Measurements from ENCODE around the gene KSR2. TPM values are rescaled to one million over a fixed set of nuclear protein-coding genes. Genes with fewer than 3 reads are reported as not detected.
"Not testable (repeated sequence)": the region's sequence is repeated elsewhere in the genome, so short reads cannot be mapped to it uniquely, and the experiment has no call there.

Gene KSR2
- polyA plus RNA-seq, 3 donors: 0.88 to 0.98 (median 0.95) TPM

- DNase-seq (ENCODE audit: extremely low read depth in 1 of 11, low read depth in 9 of 11, low spot score in 4 of 11): not testable (repeated sequence)
Measured at GRCh38 chr12:117800711-117801110, 168.1 kb downstream of the KSR2 start.

GRCh38 chr12:117797202-117797601 lies 171.6 kb downstream of the KSR2 start:
- DNase-seq (ENCODE audit: extremely low read depth in 1 of 11, low read depth in 9 of 11, low spot score in 4 of 11): no peak

GRCh38 chr12:117792877-117793424 lies 175.8 kb downstream of the KSR2 start:
- DNase-seq (ENCODE audit: extremely low read depth in 1 of 11, low read depth in 9 of 11, low spot score in 4 of 11): no peak

- no peak for DNase-seq (ENCODE audit: extremely low read depth in 1 of 11, low read depth in 9 of 11, low spot score in 4 of 11)
Measured at GRCh38 chr12:117792471-117792870, 176.3 kb downstream of the KSR2 start.

DNA sequence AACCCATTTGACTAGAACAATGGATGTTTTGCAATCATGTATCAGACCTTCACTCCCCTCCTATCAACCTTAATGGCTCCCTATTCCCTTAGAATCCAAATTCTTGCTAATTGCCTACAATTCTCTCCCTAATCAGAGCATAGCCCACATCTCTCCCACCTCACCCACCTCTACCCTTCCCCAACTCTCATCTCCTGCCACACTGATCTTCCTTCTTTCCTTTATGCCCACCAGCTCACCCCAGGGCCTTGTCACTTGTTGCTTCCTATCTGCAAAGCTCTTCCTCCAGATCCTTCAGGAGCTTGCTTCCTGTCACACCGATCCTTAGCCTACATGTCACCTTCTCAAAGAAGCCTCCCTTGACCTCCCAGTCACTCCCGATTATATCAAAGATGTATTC lies 177.8 kb downstream of the KSR2 start:
- DNase-seq (ENCODE audit: extremely low read depth in 1 of 11, low read depth in 9 of 11, low spot score in 4 of 11): no peak

GRCh38 chr12:117790198-117790597 lies 178.6 kb downstream of the KSR2 start:
- DNase-seq (ENCODE audit: extremely low read depth in 1 of 11, low read depth in 9 of 11, low spot score in 4 of 11): no peak

- DNase-seq (ENCODE audit: extremely low read depth in 1 of 11, low read depth in 9 of 11, low spot score in 4 of 11): no peak
Measured at GRCh38 chr12:117789195-117789912, 179.4 kb downstream of the KSR2 start.

GRCh38 chr12:117778656-117779055 lies 190.1 kb downstream of the KSR2 start:
- no peak for DNase-seq (ENCODE audit: extremely low read depth in 1 of 11, low read depth in 9 of 11, low spot score in 4 of 11)

DNA sequence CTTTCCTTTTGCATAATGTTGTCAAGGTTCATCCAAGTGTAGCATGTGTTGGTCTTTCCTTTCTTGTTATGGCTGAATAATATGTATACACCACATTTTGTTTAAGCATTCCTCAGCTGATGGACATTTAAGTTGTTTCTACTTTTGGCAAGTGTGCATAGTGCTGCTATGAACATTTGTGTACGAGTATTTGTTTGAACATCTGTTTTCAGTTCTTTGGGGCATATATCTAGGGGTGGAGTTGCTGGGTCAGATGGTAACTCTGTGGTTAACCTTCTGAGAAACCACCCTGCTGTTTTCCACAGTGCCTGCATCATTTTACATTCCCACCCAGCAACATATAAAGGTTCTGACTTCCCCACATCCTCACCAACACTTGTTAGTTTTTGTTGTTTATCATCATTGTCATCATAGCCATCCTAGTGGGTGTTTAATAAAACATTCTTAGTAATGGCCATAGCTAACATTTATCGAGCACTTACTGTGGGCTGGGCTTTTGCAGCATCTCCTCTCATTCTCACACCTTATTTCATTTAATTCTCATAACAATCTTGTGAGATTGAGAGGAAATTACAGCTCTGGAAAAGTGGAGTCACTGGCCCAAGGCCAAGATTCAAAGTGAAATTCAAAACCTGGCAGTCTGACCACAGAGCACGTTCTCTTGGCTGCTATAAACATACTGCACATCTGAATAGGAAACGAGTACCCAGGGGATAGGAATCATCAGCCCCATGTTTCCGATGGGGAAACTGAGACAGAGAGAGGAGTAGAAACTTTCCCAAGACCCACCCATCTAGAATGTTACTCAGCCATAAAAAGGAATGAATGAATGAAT lies 193.6 kb downstream of the KSR2 start:
- DNase-seq (ENCODE audit: extremely low read depth in 1 of 11, low read depth in 9 of 11, low spot score in 4 of 11): no peak

- no peak for DNase-seq (ENCODE audit: extremely low read depth in 1 of 11, low read depth in 9 of 11, low spot score in 4 of 11)
Measured at GRCh38 chr12:117768860-117769259, 199.9 kb downstream of the KSR2 start.

- DNase-seq (ENCODE audit: extremely low read depth in 1 of 11, low read depth in 9 of 11, low spot score in 4 of 11): no peak
Measured at GRCh38 chr12:117766008-117766407, 202.8 kb downstream of the KSR2 start.

- DNase-seq (ENCODE audit: extremely low read depth in 1 of 11, low read depth in 9 of 11, low spot score in 4 of 11): no peak
Measured at GRCh38 chr12:117762143-117762542, 206.6 kb downstream of the KSR2 start.

GRCh38 chr12:117761528-117762100 lies 207.2 kb downstream of the KSR2 start:
- DNase-seq (ENCODE audit: extremely low read depth in 1 of 11, low read depth in 9 of 11, low spot score in 4 of 11): no peak

GRCh38 chr12:117760990-117761389 lies 207.8 kb downstream of the KSR2 start:
- DNase-seq (ENCODE audit: extremely low read depth in 1 of 11, low read depth in 9 of 11, low spot score in 4 of 11): no peak

DNA sequence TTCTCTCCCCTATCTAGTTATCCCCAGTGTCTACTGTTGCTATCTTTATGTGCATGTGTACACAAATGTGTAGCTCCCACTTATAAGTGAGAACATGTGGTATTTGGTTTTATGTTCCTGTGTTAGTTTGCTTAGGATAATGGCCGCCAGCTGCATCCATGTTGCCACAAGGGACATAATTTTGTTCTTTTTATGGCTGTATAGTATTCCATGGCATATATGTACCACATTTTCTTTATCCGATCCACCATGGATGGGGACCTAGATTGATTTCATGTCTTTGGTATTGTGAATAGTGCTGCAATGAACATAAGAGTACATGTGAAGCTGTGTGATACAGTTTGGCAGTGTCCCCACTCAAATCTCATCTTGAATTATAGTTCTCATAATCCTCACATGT lies 218.1 kb downstream of the KSR2 start:
- no peak for DNase-seq (ENCODE audit: extremely low read depth in 1 of 11, low read depth in 9 of 11, low spot score in 4 of 11)

DNA sequence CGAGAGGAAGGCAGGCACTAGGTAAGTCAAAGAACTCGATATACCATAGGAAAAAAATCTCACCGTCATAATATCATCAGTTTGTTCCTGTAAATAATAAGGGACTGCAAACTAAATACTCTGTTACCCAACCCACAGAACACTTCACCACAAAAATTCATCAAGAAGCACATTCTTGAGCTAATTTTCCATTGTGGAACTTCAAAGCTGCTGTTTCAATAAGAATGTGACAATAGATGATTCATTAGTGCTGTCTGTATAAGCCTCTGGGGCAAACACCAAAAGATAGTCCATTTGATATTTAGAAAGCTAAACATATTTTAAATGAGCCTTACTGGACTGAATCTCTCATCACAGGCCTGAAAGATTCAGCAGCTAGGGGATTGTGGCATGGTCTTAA lies 219.4 kb downstream of the KSR2 start:
- no peak for DNase-seq (ENCODE audit: extremely low read depth in 1 of 11, low read depth in 9 of 11, low spot score in 4 of 11)

GRCh38 chr12:117746358-117746757 lies 222.4 kb downstream of the KSR2 start:
- DNase-seq (ENCODE audit: extremely low read depth in 1 of 11, low read depth in 9 of 11, low spot score in 4 of 11): not testable (repeated sequence)

GRCh38 chr12:117744418-117744817 lies 224.4 kb downstream of the KSR2 start:
- DNase-seq (ENCODE audit: extremely low read depth in 1 of 11, low read depth in 9 of 11, low spot score in 4 of 11): no peak

DNA sequence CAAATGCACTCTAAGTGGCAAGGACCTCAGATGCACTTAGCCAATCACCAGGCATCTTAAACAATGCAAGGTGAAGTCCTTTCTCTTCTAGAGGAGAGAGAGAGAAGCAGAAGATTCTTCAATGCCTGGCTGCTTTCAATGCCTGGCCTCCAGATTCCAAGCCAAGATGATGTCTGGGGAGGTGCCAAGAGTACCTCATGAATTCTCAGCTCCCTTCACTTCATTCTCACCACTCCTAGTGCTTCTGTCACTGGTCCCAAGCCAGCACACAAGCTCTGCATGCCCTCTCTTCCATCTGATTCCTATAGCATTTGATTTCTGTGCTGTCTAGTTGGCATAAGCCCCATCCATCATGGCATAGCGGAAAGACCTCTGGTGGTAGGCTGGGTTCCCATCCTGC lies 225.0 kb downstream of the KSR2 start:
- DNase-seq (ENCODE audit: extremely low read depth in 1 of 11, low read depth in 9 of 11, low spot score in 4 of 11): no peak

- DNase-seq (ENCODE audit: extremely low read depth in 1 of 11, low read depth in 9 of 11, low spot score in 4 of 11): no peak
Measured at GRCh38 chr12:117742721-117743120, 226.1 kb downstream of the KSR2 start.

All from renal cortex interstitium (tissue), 11 donors.